GM23338 (cell line): ENCODE data around the gene SAMHD1. TPM values are rescaled to one million over a fixed set of nuclear protein-coding genes. Genes with fewer than 3 reads are reported as not detected.

Source experiments
- ATAC-seq: fragments of 200-7000 bp; cut with Tn5 transposase; 3 replicates; pipeline ENCODE4 v1.9.1; 2020
- DNase-seq: peaks from one replicate; pipeline ENCODE4 v3.0.0-alpha.2; 2015; ENCODE audit warnings: low spot score
- H2AFZ ChIP-seq: fragments of 200-600 bp; sonication (generic); 2 replicates; pipeline ENCODE4 v1.8.0; 2016; ENCODE audit warnings: antibody characterized with exemption, mild to moderate bottlenecking, moderate library complexity
- H3F3A ChIP-seq: fragments of 200-600 bp; sonication (generic); replicated peaks from 2 replicates; pipeline ENCODE4 v1.8.0; 2017; ENCODE audit warnings: antibody characterized with exemption, mixed run types, low read depth
- H3K27ac ChIP-seq: fragments of 200-600 bp; sonication (generic); 2 replicates; pipeline ENCODE4 v1.6.1; 2016; ENCODE audit warnings: low read depth
- H3K27me3 ChIP-seq: fragments of 200-600 bp; sonication (generic); 2 replicates; pipeline ENCODE4 v1.8.0; 2016; ENCODE audit warnings: mild to moderate bottlenecking, mixed run types, moderate library complexity; ENCODE audit not compliant: insufficient read depth
- H3K36me3 ChIP-seq: fragments of 200-600 bp; sonication (generic); 2 replicates; pipeline ENCODE4 v1.8.0; 2016; ENCODE audit warnings: mild to moderate bottlenecking; ENCODE audit not compliant: insufficient read depth
- H3K4me1 ChIP-seq: fragments of 200-600 bp; sonication (generic); 2 replicates; pipeline ENCODE4 v1.8.0; 2016; ENCODE audit warnings: mild to moderate bottlenecking, moderate library complexity; ENCODE audit not compliant: insufficient read depth
- H3K4me2 ChIP-seq: fragments of 200-600 bp; sonication (generic); 2 replicates; pipeline ENCODE4 v1.7.1; 2017; ENCODE audit warnings: mixed run types
- H3K4me3 ChIP-seq: fragments of 200-600 bp; sonication (generic); 2 replicates; pipeline ENCODE4 v1.6.1; 2016; ENCODE audit warnings: mixed run types
- H3K79me2 ChIP-seq: fragments of 200-600 bp; sonication (generic); replicated peaks from 2 replicates; pipeline ENCODE4 v1.8.0; 2017; ENCODE audit warnings: mild to moderate bottlenecking; ENCODE audit not compliant: insufficient read depth
- H3K9me2 ChIP-seq: fragments of 200-600 bp; sonication (generic); 2 replicates; pipeline ENCODE4 v1.8.0; 2017; ENCODE audit not compliant: insufficient read depth
- H4K20me1 ChIP-seq: fragments of 200-600 bp; sonication (generic); replicated peaks from 2 replicates; pipeline ENCODE4 v1.8.0; 2017; ENCODE audit warnings: mild to moderate bottlenecking; ENCODE audit not compliant: insufficient read depth
- H3K27ac Mint-ChIP-seq: 2 replicates; pipeline ENCODE4 v1.8.0; 2020; ENCODE audit warnings: inconsistent platforms, mild to moderate bottlenecking, moderate library complexity, mixed read lengths
- H3K27me3 Mint-ChIP-seq: 3 replicates; pipeline ENCODE4 v1.8.0; 2022; ENCODE audit warnings: low read depth, mild to moderate bottlenecking, moderate library complexity, mixed read lengths, inconsistent platforms; ENCODE audit not compliant: insufficient read depth, poor library complexity
- H3K36me3 Mint-ChIP-seq: 3 replicates; pipeline ENCODE4 v1.8.0; 2021; ENCODE audit warnings: low read depth, mild to moderate bottlenecking, inconsistent platforms, moderate library complexity, mixed read lengths
- H3K4me1 Mint-ChIP-seq: 3 replicates; pipeline ENCODE4 v1.8.0; 2020; ENCODE audit warnings: mild to moderate bottlenecking, inconsistent platforms, mixed read lengths
- H3K4me3 Mint-ChIP-seq: 3 replicates; pipeline ENCODE4 v1.8.0; 2021; ENCODE audit warnings: moderate library complexity, mild to moderate bottlenecking, inconsistent platforms, mixed read lengths
- H3K9me3 Mint-ChIP-seq: 3 replicates; pipeline ENCODE4 v1.8.0; 2020; ENCODE audit warnings: moderate library complexity, mild to moderate bottlenecking, inconsistent platforms, mixed read lengths
- CREB1 ChIP-seq: fragments of 250-450 bp; sonication (Bioruptor Pico); IDR thresholded peaks from 2 replicates; pipeline ENCODE4 v1.5.0; 2020; ENCODE audit warnings: low read depth, mild to moderate bottlenecking, moderate library complexity
- EZH2 ChIP-seq: fragments of 200-600 bp; sonication (generic); IDR thresholded peaks from one replicate; pipeline ENCODE4 v1.8.0; 2017; ENCODE audit warnings: antibody characterized with exemption, mild to moderate bottlenecking, low read depth; ENCODE audit not compliant: unreplicated experiment
- EZH2phosphoT487 ChIP-seq: fragments of 200-600 bp; sonication (generic); IDR thresholded peaks from one replicate; pipeline ENCODE4 v1.8.1; 2018; ENCODE audit warnings: antibody characterized with exemption; ENCODE audit not compliant: unreplicated experiment
- JUNB ChIP-seq: IDR thresholded peaks from one replicate; pipeline ENCODE4 v1.6.1; 2016; ENCODE audit warnings: antibody characterized with exemption; ENCODE audit not compliant: unreplicated experiment
- NANOG ChIP-seq: IDR thresholded peaks from 2 replicates; pipeline ENCODE4 v1.6.1; 2016; ENCODE audit warnings: antibody characterized with exemption, borderline replicate concordance
- POLR2AphosphoS5 ChIP-seq: IDR thresholded peaks from 2 replicates; pipeline ENCODE4 v1.6.1; 2016; ENCODE audit warnings: antibody characterized with exemption, low read depth
- STAT1 ChIP-seq: IDR thresholded peaks from one replicate; pipeline ENCODE4 v1.6.1; 2016; ENCODE audit warnings: antibody characterized with exemption; ENCODE audit not compliant: unreplicated experiment
- ZNF114 ChIP-seq: fragments of 250-450 bp; sonication (Bioruptor Pico); IDR thresholded peaks from 2 replicates; pipeline ENCODE4 v1.5.0; 2020; ENCODE audit warnings: mild to moderate bottlenecking, moderate library complexity
- ZNF331 ChIP-seq: fragments of 250-450 bp; sonication (Bioruptor Pico); IDR thresholded peaks from 2 replicates; pipeline ENCODE4 v1.5.0; 2020; ENCODE audit warnings: low read depth, mild to moderate bottlenecking, moderate library complexity
- polyA plus RNA-seq: library from polyadenylated mRNA; unstranded; fragments of >200 nt; fragmentation: Nextera tagmentation; extraction: Ambion mirVana; gene quantifications from 2 replicates; pipeline ENCODE4 v1.2.1, GENCODE V29; 2016
- total RNA-seq: library from RNA; depleted of rRNA; stranded (reverse); fragments of >200 nt; shearing (Covaris generic); gene quantifications from 2 replicates; pipeline ENCODE4 v1.2.3, GENCODE V29; 2014
- TF ChIP-seq, protein P1 (sequence below): IDR thresholded peaks from 2 replicates; pipeline ENCODE4 v1.6.1; 2016; ENCODE audit warnings: antibody characterized with exemption
- TF ChIP-seq, protein P2 (sequence below), 2 experiments: fragments of 200-600 bp in 1 of 2; sonication (generic) in 1 of 2; conservative IDR thresholded peaks; 2 replicates each; pipeline versions ENCODE4 v1.5.1 to v1.6.1; 2016 to 2017; ENCODE audit warnings: antibody characterized with exemption in 2 of 2, low read depth in 2 of 2, mild to moderate bottlenecking in 2 of 2, moderate library complexity in 1 of 2
- TF ChIP-seq, protein P3 (sequence below): IDR thresholded peaks from one replicate; pipeline ENCODE4 v1.6.1; 2018; ENCODE audit warnings: antibody characterized with exemption; ENCODE audit not compliant: unreplicated experiment
- TF ChIP-seq, protein P4 (sequence below): fragments of 250-450 bp; sonication (Bioruptor Pico); IDR thresholded peaks from 2 replicates; pipeline ENCODE4 v1.5.0; 2020; ENCODE audit warnings: mild to moderate bottlenecking, moderate library complexity

The SAMHD1 gene
- total and polyA plus RNA-seq, 2 experiments from 2014 or later = 21.9 to 45.4 TPM

DNA sequence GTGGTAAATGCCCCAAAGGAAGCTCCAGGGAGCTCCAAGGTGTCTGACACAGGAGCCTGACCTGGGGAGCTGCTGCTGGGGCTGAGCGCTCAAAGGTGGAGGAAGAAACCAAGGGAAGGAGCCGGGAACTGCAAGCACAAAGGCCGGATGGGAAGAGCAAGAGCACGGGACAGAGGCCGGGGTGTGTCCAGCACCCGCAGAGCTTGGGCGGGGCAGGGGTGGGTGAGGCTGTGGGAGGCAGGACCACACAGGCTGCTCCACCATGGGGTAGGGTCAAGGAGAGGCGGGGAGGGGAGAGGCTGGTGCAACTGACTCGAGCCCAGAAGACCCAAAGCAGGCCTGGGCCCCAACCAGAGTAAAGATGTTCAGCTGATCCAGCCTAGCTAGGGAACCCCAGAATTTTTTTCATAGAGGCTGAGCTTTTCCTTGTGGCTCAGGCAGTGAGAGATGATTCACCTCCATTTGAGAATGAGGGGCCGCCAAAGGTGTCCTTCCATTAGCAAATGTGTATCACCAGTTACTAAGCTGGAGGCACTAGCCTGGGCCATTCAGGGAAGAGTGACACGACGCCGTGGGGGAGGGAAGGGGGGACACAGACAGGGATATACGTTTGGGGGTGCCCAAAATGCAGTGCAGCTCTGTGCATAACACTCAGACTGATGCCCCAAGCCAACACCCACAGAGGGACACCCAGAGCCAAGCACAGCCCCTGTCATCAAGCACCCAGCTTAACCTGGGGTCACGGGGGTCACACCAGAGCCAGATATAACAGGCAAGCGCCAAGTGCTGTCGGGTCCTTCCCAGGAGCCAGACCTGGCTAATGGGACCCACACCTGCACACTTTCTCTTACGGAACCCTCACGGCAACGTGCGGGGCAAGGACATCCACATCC lies 96.9 kb downstream of the SAMHD1 start:
- 0 out of 2 replicates have a peak, but pooled peaks cover 3% of the 10 kb centered on the region for H3K36me3 ChIP-seq
- H3K4me2 ChIP-seq = no peak overlapping the region

More for the DNA sequence above, 96.9 kb downstream of the SAMHD1 start:
- peaks cover 14% of the 10 kb centered on the region for H3K9me3 Mint-ChIP-seq
- Histone ChIP-seq H2AFZ (no peak overlapping the region), H3K27me3 (no peaks in the 10 kb centered on the region), H3K27ac (no peak overlapping the region), H4K20me1 (no peaks in the 10 kb centered on the region; the same call in 1 of the 2 replicates), H3K9me2 (no peaks in the 10 kb centered on the region), H3K79me2 (peaks cover 33% of the 10 kb centered on the region), H3K4me1 (no peaks in the 10 kb centered on the region), H3K4me3 (no peak overlapping the region), H3F3A (no peaks in the 10 kb centered on the region)
- H3K4me1 Mint-ChIP-seq = peaks cover 28% of the 10 kb centered on the region
- no peak overlapping the region for H3K4me3 Mint-ChIP-seq
- H3K27ac Mint-ChIP-seq = no peak overlapping the region
- ATAC-seq = peak; percentile 60
- H3K36me3 Mint-ChIP-seq = peaks cover 18% of the 10 kb centered on the region
- TF ChIP-seq, protein P1, sequence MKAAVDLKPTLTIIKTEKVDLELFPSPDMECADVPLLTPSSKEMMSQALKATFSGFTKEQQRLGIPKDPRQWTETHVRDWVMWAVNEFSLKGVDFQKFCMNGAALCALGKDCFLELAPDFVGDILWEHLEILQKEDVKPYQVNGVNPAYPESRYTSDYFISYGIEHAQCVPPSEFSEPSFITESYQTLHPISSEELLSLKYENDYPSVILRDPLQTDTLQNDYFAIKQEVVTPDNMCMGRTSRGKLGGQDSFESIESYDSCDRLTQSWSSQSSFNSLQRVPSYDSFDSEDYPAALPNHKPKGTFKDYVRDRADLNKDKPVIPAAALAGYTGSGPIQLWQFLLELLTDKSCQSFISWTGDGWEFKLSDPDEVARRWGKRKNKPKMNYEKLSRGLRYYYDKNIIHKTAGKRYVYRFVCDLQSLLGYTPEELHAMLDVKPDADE = no peak
- TF ChIP-seq EZH2 (no peak), JUNB (no peak), NANOG (no peak), CREB1 (CRISPR knock-in tag) (no peak), EZH2phosphoT487 (no peak), STAT1 (no peak), ZNF331 (CRISPR knock-in tag) (no peak), POLR2AphosphoS5 (no peak), ZNF114 (no peak)
- TF ChIP-seq, protein P2, sequence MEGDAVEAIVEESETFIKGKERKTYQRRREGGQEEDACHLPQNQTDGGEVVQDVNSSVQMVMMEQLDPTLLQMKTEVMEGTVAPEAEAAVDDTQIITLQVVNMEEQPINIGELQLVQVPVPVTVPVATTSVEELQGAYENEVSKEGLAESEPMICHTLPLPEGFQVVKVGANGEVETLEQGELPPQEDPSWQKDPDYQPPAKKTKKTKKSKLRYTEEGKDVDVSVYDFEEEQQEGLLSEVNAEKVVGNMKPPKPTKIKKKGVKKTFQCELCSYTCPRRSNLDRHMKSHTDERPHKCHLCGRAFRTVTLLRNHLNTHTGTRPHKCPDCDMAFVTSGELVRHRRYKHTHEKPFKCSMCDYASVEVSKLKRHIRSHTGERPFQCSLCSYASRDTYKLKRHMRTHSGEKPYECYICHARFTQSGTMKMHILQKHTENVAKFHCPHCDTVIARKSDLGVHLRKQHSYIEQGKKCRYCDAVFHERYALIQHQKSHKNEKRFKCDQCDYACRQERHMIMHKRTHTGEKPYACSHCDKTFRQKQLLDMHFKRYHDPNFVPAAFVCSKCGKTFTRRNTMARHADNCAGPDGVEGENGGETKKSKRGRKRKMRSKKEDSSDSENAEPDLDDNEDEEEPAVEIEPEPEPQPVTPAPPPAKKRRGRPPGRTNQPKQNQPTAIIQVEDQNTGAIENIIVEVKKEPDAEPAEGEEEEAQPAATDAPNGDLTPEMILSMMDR (conservative IDR thresholded peaks at IDR 0.05; ENCODE audit: low read depth in 2 of 2) = no peak
- TF ChIP-seq, protein P3, sequence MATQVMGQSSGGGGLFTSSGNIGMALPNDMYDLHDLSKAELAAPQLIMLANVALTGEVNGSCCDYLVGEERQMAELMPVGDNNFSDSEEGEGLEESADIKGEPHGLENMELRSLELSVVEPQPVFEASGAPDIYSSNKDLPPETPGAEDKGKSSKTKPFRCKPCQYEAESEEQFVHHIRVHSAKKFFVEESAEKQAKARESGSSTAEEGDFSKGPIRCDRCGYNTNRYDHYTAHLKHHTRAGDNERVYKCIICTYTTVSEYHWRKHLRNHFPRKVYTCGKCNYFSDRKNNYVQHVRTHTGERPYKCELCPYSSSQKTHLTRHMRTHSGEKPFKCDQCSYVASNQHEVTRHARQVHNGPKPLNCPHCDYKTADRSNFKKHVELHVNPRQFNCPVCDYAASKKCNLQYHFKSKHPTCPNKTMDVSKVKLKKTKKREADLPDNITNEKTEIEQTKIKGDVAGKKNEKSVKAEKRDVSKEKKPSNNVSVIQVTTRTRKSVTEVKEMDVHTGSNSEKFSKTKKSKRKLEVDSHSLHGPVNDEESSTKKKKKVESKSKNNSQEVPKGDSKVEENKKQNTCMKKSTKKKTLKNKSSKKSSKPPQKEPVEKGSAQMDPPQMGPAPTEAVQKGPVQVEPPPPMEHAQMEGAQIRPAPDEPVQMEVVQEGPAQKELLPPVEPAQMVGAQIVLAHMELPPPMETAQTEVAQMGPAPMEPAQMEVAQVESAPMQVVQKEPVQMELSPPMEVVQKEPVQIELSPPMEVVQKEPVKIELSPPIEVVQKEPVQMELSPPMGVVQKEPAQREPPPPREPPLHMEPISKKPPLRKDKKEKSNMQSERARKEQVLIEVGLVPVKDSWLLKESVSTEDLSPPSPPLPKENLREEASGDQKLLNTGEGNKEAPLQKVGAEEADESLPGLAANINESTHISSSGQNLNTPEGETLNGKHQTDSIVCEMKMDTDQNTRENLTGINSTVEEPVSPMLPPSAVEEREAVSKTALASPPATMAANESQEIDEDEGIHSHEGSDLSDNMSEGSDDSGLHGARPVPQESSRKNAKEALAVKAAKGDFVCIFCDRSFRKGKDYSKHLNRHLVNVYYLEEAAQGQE = no peak
- TF ChIP-seq, protein P4, sequence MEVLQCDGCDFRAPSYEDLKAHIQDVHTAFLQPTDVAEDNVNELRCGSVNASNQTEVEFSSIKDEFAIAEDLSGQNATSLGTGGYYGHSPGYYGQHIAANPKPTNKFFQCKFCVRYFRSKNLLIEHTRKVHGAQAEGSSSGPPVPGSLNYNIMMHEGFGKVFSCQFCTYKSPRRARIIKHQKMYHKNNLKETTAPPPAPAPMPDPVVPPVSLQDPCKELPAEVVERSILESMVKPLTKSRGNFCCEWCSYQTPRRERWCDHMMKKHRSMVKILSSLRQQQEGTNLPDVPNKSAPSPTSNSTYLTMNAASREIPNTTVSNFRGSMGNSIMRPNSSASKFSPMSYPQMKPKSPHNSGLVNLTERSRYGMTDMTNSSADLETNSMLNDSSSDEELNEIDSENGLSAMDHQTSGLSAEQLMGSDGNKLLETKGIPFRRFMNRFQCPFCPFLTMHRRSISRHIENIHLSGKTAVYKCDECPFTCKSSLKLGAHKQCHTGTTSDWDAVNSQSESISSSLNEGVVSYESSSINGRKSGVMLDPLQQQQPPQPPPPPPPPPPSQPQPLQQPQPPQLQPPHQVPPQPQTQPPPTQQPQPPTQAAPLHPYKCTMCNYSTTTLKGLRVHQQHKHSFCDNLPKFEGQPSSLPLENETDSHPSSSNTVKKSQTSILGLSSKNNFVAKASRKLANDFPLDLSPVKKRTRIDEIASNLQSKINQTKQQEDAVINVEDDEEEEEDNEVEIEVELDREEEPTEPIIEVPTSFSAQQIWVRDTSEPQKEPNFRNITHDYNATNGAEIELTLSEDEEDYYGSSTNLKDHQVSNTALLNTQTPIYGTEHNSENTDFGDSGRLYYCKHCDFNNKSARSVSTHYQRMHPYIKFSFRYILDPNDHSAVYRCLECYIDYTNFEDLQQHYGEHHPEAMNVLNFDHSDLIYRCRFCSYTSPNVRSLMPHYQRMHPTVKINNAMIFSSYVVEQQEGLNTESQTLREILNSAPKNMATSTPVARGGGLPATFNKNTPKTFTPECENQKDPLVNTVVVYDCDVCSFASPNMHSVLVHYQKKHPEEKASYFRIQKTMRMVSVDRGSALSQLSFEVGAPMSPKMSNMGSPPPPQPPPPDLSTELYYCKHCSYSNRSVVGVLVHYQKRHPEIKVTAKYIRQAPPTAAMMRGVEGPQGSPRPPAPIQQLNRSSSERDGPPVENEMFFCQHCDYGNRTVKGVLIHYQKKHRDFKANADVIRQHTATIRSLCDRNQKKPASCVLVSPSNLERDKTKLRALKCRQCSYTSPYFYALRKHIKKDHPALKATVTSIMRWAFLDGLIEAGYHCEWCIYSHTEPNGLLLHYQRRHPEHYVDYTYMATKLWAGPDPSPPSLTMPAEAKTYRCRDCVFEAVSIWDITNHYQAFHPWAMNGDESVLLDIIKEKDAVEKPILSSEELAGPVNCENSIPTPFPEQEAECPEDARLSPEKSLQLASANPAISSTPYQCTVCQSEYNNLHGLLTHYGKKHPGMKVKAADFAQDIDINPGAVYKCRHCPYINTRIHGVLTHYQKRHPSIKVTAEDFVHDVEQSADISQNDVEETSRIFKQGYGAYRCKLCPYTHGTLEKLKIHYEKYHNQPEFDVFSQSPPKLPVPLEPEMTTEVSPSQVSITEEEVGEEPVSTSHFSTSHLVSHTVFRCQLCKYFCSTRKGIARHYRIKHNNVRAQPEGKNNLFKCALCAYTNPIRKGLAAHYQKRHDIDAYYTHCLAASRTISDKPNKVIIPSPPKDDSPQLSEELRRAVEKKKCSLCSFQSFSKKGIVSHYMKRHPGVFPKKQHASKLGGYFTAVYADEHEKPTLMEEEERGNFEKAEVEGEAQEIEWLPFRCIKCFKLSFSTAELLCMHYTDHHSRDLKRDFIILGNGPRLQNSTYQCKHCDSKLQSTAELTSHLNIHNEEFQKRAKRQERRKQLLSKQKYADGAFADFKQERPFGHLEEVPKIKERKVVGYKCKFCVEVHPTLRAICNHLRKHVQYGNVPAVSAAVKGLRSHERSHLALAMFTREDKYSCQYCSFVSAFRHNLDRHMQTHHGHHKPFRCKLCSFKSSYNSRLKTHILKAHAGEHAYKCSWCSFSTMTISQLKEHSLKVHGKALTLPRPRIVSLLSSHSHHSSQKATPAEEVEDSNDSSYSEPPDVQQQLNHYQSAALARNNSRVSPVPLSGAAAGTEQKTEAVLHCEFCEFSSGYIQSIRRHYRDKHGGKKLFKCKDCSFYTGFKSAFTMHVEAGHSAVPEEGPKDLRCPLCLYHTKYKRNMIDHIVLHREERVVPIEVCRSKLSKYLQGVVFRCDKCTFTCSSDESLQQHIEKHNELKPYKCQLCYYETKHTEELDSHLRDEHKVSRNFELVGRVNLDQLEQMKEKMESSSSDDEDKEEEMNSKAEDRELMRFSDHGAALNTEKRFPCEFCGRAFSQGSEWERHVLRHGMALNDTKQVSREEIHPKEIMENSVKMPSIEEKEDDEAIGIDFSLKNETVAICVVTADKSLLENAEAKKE = no peak
- H3K27me3 Mint-ChIP-seq = peaks cover 15% of the 10 kb centered on the region
- DNase-seq = no peak
